ENCODE results near the gene USP47.

Gene USP47

GRCh38 chr11:11961399-11962028, 119.7 kb downstream of the USP47 start:
- H3K36me3 ChIP-seq (ENCODE audit: insufficient read depth, low read length) = peaks cover 10% of the 10 kb centered on the region
- WGBS = 93% methylated on average over 3 of the region's 3 CpGs
- no peak overlapping the region for H3K27ac ChIP-seq (ENCODE audit: low read depth, low read length)
- H3K9me3 ChIP-seq (ENCODE audit: insufficient read depth, low read depth, low read length) = no peaks in the 10 kb centered on the region
- no peak overlapping the region for H3K4me3 ChIP-seq (ENCODE audit: low read length)
- no peaks in the 10 kb centered on the region for H3K27me3 ChIP-seq (ENCODE audit: insufficient read depth, low read length)
- H3K9ac ChIP-seq (ENCODE audit: low read depth, low read length) = no peak overlapping the region
- 0 out of 2 replicates have a peak, but pooled peaks cover 5% of the 10 kb centered on the region for H3K4me1 ChIP-seq (ENCODE audit: insufficient read depth, low read length)

GRCh38 chr11:11963067-11963466, 121.3 kb downstream of the USP47 start:
- no peaks in the 10 kb centered on the region for H3K9me3 ChIP-seq (ENCODE audit: insufficient read depth, low read depth, low read length)
- H3K4me3 ChIP-seq (ENCODE audit: low read length) = no peak overlapping the region
- H3K36me3 ChIP-seq (ENCODE audit: insufficient read depth, low read length) = no peaks in the 10 kb centered on the region
- no peak overlapping the region for H3K9ac ChIP-seq (ENCODE audit: low read depth, low read length)
- no peak overlapping the region for H3K27ac ChIP-seq (ENCODE audit: low read depth, low read length)
- 0 out of 2 replicates have a peak, but pooled peaks cover 2% of the 10 kb centered on the region for H3K4me1 ChIP-seq (ENCODE audit: insufficient read depth, low read length)
- no peaks in the 10 kb centered on the region for H3K27me3 ChIP-seq (ENCODE audit: insufficient read depth, low read length)
- 91% methylated on average over 7 of the region's 7 CpGs for WGBS

- Histone ChIP-seq H3K9me3 (ENCODE audit: insufficient read depth, low read depth, low read length) (no peaks in the 10 kb centered on the region), H3K4me3 (ENCODE audit: low read length) (no peak overlapping the region), H3K9ac (ENCODE audit: low read depth, low read length) (no peak overlapping the region), H3K4me1 (ENCODE audit: insufficient read depth, low read length) (0 out of 2 replicates have a peak, but pooled peaks cover 2% of the 10 kb centered on the region), H3K36me3 (ENCODE audit: insufficient read depth, low read length) (no peaks in the 10 kb centered on the region), H3K27me3 (ENCODE audit: insufficient read depth, low read length) (no peaks in the 10 kb centered on the region), H3K27ac (ENCODE audit: low read depth, low read length) (no peak overlapping the region)
- WGBS = 94% methylated on average over 15 of the region's 15 CpGs
Observed at GRCh38 chr11:11963842-11964773, 122.3 kb downstream of the USP47 start.

GRCh38 chr11:11964774-11965150, 123.0 kb downstream of the USP47 start:
- Histone ChIP-seq H3K9ac (ENCODE audit: low read depth, low read length) (no peak overlapping the region), H3K36me3 (ENCODE audit: insufficient read depth, low read length) (no peaks in the 10 kb centered on the region), H3K27ac (ENCODE audit: low read depth, low read length) (no peak overlapping the region), H3K9me3 (ENCODE audit: insufficient read depth, low read depth, low read length) (no peaks in the 10 kb centered on the region), H3K27me3 (ENCODE audit: insufficient read depth, low read length) (no peaks in the 10 kb centered on the region), H3K4me1 (ENCODE audit: insufficient read depth, low read length) (0 out of 2 replicates have a peak, but pooled peaks cover 2% of the 10 kb centered on the region), H3K4me3 (ENCODE audit: low read length) (no peak overlapping the region)
- WGBS = 96% methylated on average over 5 of the region's 5 CpGs

- Histone ChIP-seq H3K4me3 (ENCODE audit: low read length) (no peak overlapping the region), H3K9ac (ENCODE audit: low read depth, low read length) (no peak overlapping the region), H3K36me3 (ENCODE audit: insufficient read depth, low read length) (no peaks in the 10 kb centered on the region), H3K27me3 (ENCODE audit: insufficient read depth, low read length) (no peaks in the 10 kb centered on the region), H3K27ac (ENCODE audit: low read depth, low read length) (no peak overlapping the region), H3K9me3 (ENCODE audit: insufficient read depth, low read depth, low read length) (no peaks in the 10 kb centered on the region), H3K4me1 (ENCODE audit: insufficient read depth, low read length) (0 out of 2 replicates have a peak, but pooled peaks cover 2% of the 10 kb centered on the region)
- WGBS = 95% methylated on average over 3 of the region's 3 CpGs
Observed at GRCh38 chr11:11965192-11965591, 123.4 kb downstream of the USP47 start.

GRCh38 chr11:11965656-11966353, 124.0 kb downstream of the USP47 start:
- no peak overlapping the region for H3K4me3 ChIP-seq (ENCODE audit: low read length)
- no peaks in the 10 kb centered on the region for H3K9me3 ChIP-seq (ENCODE audit: insufficient read depth, low read depth, low read length)
- H3K4me1 ChIP-seq (ENCODE audit: insufficient read depth, low read length) = 0 out of 2 replicates have a peak, but pooled peaks cover 2% of the 10 kb centered on the region
- H3K36me3 ChIP-seq (ENCODE audit: insufficient read depth, low read length) = no peaks in the 10 kb centered on the region
- 94% methylated on average over 10 of the region's 10 CpGs for WGBS
- no peaks in the 10 kb centered on the region for H3K27me3 ChIP-seq (ENCODE audit: insufficient read depth, low read length)
- no peak overlapping the region for H3K27ac ChIP-seq (ENCODE audit: low read depth, low read length)
- no peak overlapping the region for H3K9ac ChIP-seq (ENCODE audit: low read depth, low read length)

- Histone ChIP-seq H3K36me3 (ENCODE audit: insufficient read depth, low read length) (no peaks in the 10 kb centered on the region), H3K4me1 (ENCODE audit: insufficient read depth, low read length) (no peaks in the 10 kb centered on the region), H3K9ac (ENCODE audit: low read depth, low read length) (no peak overlapping the region), H3K27me3 (ENCODE audit: insufficient read depth, low read length) (no peaks in the 10 kb centered on the region), H3K9me3 (ENCODE audit: insufficient read depth, low read depth, low read length) (no peaks in the 10 kb centered on the region), H3K4me3 (ENCODE audit: low read length) (no peak overlapping the region), H3K27ac (ENCODE audit: low read depth, low read length) (no peak overlapping the region)
- 94% methylated on average over 7 of the region's 7 CpGs for WGBS
Observed at GRCh38 chr11:11966354-11966741, 124.6 kb downstream of the USP47 start.

- H3K9ac ChIP-seq (ENCODE audit: low read depth, low read length) = no peak overlapping the region
- no peaks in the 10 kb centered on the region for H3K27me3 ChIP-seq (ENCODE audit: insufficient read depth, low read length)
- WGBS = 74% methylated on average over 15 of the region's 15 CpGs
- no peak overlapping the region for H3K27ac ChIP-seq (ENCODE audit: low read depth, low read length)
- H3K4me3 ChIP-seq (ENCODE audit: low read length) = no peak overlapping the region
- H3K9me3 ChIP-seq (ENCODE audit: insufficient read depth, low read depth, low read length) = no peaks in the 10 kb centered on the region
- no peaks in the 10 kb centered on the region for H3K36me3 ChIP-seq (ENCODE audit: insufficient read depth, low read length)
- H3K4me1 ChIP-seq (ENCODE audit: insufficient read depth, low read length) = no peaks in the 10 kb centered on the region
Observed at GRCh38 chr11:11966826-11967668, 125.3 kb downstream of the USP47 start.

GRCh38 chr11:11967669-11968510, 126.1 kb downstream of the USP47 start:
- no peaks in the 10 kb centered on the region for H3K9me3 ChIP-seq (ENCODE audit: insufficient read depth, low read depth, low read length)
- H3K9ac ChIP-seq (ENCODE audit: low read depth, low read length) = no peak overlapping the region
- no peak overlapping the region for H3K27ac ChIP-seq (ENCODE audit: low read depth, low read length)
- 95% methylated on average over 11 of the region's 11 CpGs for WGBS
- no peaks in the 10 kb centered on the region for H3K36me3 ChIP-seq (ENCODE audit: insufficient read depth, low read length)
- H3K27me3 ChIP-seq (ENCODE audit: insufficient read depth, low read length) = no peaks in the 10 kb centered on the region
- no peak overlapping the region for H3K4me3 ChIP-seq (ENCODE audit: low read length)
- no peaks in the 10 kb centered on the region for H3K4me1 ChIP-seq (ENCODE audit: insufficient read depth, low read length)
